Stimulated activated CD4-positive, alpha-beta T cell treated with anti-CD3 and anti-CD28 coated beads, Interleukin-1b, Interleukin-23, amount 100 ng/mL, for 24 hours (primary cell): Measurements from ENCODE around the gene PARVB.
"Not testable (repeated sequence)": the region's sequence is repeated elsewhere in the genome, so short reads cannot be mapped to it uniquely, and the experiment has no call there.

Experiments used
- DNase-seq, 4 experiments: peaks; one replicate each; pipeline ENCODE4 v3.0.0-alpha.2; 2020; ENCODE audit warnings: low read depth in 4 of 4, low spot score in 1 of 4

The PARVB gene

GRCh38 chr22:43996981-43997265, 27.2 kb upstream of the PARVB start:
- no peak for DNase-seq

- no peak for DNase-seq
These were observed 25.3 kb upstream of the PARVB start for GRCh38 chr22:43998679-43999264.

- no peak for DNase-seq
These were observed 24.7 kb upstream of the PARVB start for GRCh38 chr22:43999378-43999777.

- DNase-seq = no peak
These were observed 24.0 kb upstream of the PARVB start for GRCh38 chr22:44000123-44000522.

- DNase-seq = no peak
These were observed 22.6 kb upstream of the PARVB start for GRCh38 chr22:44001521-44001920.

GRCh38 chr22:44002324-44002723, 21.8 kb upstream of the PARVB start:
- DNase-seq = no peak

- no peak for DNase-seq
These were observed 21.1 kb upstream of the PARVB start for GRCh38 chr22:44002997-44003396.

- no peak for DNase-seq
These were observed 20.5 kb upstream of the PARVB start for GRCh38 chr22:44003405-44004103.

GRCh38 chr22:44004104-44004460, 20.0 kb upstream of the PARVB start:
- no peak for DNase-seq

GRCh38 chr22:44005524-44005923, 18.6 kb upstream of the PARVB start:
- DNase-seq = no peak

- DNase-seq = no peak
These were observed 11.9 kb upstream of the PARVB start for GRCh38 chr22:44012162-44012561.

- DNase-seq = no peak
These were observed 11.5 kb upstream of the PARVB start for GRCh38 chr22:44012591-44012990.

GRCh38 chr22:44014241-44014640, 9.9 kb upstream of the PARVB start:
- no peak for DNase-seq

GRCh38 chr22:44016586-44016985, 7.5 kb upstream of the PARVB start:
- not testable (repeated sequence) for DNase-seq

- DNase-seq = no peak
These were observed 5.5 kb upstream of the PARVB start for GRCh38 chr22:44018594-44018993.

GRCh38 chr22:44019416-44019815, 4.7 kb upstream of the PARVB start:
- no peak for DNase-seq

GRCh38 chr22:44019846-44020245, 4.3 kb upstream of the PARVB start:
- DNase-seq = no peak

- no peak for DNase-seq
These were observed 3.1 kb upstream of the PARVB start for GRCh38 chr22:44020981-44021380.

GRCh38 chr22:44023404-44024287, 456 bp upstream of the PARVB start:
- peak in 1 of 4 experiments; percentile 8 for DNase-seq

- no peak for DNase-seq
These were observed 1.3 kb downstream of the PARVB start for GRCh38 chr22:44025171-44026065.

GRCh38 chr22:44026066-44026629, 2.0 kb downstream of the PARVB start:
- DNase-seq = no peak
